Hepatocyte (in vitro differentiated cells): ENCODE data around the gene RAB11FIP4. TPM values are rescaled to one million over a fixed set of nuclear protein-coding genes. Genes with fewer than 3 reads are reported as not detected.

Experiments used
- DNase-seq: peaks from one replicate; pipeline ENCODE4 v3.0.0-alpha.2; 2016; ENCODE audit warnings: low spot score
- H2AFZ ChIP-seq: fragments of 200-600 bp; sonication (generic); 2 replicates; pipeline ENCODE4 v1.6.0; 2016; ENCODE audit warnings: antibody characterized with exemption, mild to moderate bottlenecking
- H3K27ac ChIP-seq: fragments of 200-600 bp; sonication (generic); 2 replicates; pipeline ENCODE4 v1.5.1; 2016; ENCODE audit warnings: mild to moderate bottlenecking
- H3K27me3 ChIP-seq: fragments of 200-600 bp; sonication (generic); 2 replicates; pipeline ENCODE4 v1.6.1; 2016
- H3K36me3 ChIP-seq: fragments of 200-600 bp; sonication (generic); replicated peaks from 2 replicates; pipeline ENCODE4 v1.5.1; 2016; ENCODE audit warnings: low read depth; ENCODE audit not compliant: insufficient read depth
- H3K4me1 ChIP-seq: fragments of 200-600 bp; sonication (generic); 2 replicates; pipeline ENCODE4 v1.5.1; 2016; ENCODE audit warnings: mild to moderate bottlenecking, moderate library complexity; ENCODE audit not compliant: insufficient read depth
- H3K4me2 ChIP-seq: fragments of 200-600 bp; sonication (generic); 2 replicates; pipeline ENCODE4 v1.6.0; 2016
- H3K4me3 ChIP-seq: fragments of 200-600 bp; sonication (generic); 2 replicates; pipeline ENCODE4 v1.5.1; 2016; ENCODE audit warnings: mild to moderate bottlenecking
- H3K79me2 ChIP-seq: fragments of 200-600 bp; sonication (generic); 2 replicates; pipeline ENCODE4 v1.6.0; 2017; ENCODE audit warnings: mild to moderate bottlenecking
- H3K9me2 ChIP-seq: fragments of 200-600 bp; sonication (generic); replicated peaks from 2 replicates; pipeline ENCODE4 v1.6.0; 2017; ENCODE audit warnings: mild to moderate bottlenecking; ENCODE audit not compliant: insufficient read depth
- H3K9me3 ChIP-seq: fragments of 200-600 bp; sonication (generic); 2 replicates; pipeline ENCODE4 v1.5.1; 2016; ENCODE audit warnings: low read depth, mild to moderate bottlenecking
- H4K20me1 ChIP-seq: fragments of 200-600 bp; sonication (generic); 2 replicates; pipeline ENCODE4 v1.6.0; 2016; ENCODE audit warnings: mild to moderate bottlenecking; ENCODE audit not compliant: insufficient read depth, poor library complexity, severe bottlenecking
- EZH2 ChIP-seq: fragments of 200-600 bp; sonication (generic); IDR thresholded peaks from 2 replicates; pipeline ENCODE4 v1.6.1; 2016; ENCODE audit warnings: antibody characterized with exemption, mild to moderate bottlenecking, borderline replicate concordance
- EZH2phosphoT487 ChIP-seq: fragments of 200-600 bp; sonication (generic); IDR thresholded peaks from one replicate; pipeline ENCODE4 v1.6.1; 2018; ENCODE audit warnings: antibody characterized with exemption, mild to moderate bottlenecking, low read depth, moderate library complexity; ENCODE audit not compliant: unreplicated experiment, severe bottlenecking
- WGBS: methylation state at CpG from one replicate; pipeline ENCODE4 v1.1.6; 2016; ENCODE audit warnings: low lambda C conversion rate; ENCODE audit errors: missing lambda C conversion rate; 5-methylcytosine and 5-hydroxymethylcytosine counted together
- polyA plus RNA-seq: library from polyadenylated mRNA; unstranded; fragments of >200 nt; fragmentation: Nextera tagmentation; extraction: Ambion mirVana; gene quantifications from 2 replicates; pipeline ENCODE4 v1.2.1, GENCODE V29; 2016
- total RNA-seq: library from RNA; depleted of rRNA; stranded (reverse); fragments of >200 nt; gene quantifications from 2 replicates; pipeline ENCODE4 v1.2.3, GENCODE V29; 2014
- TF ChIP-seq, protein P1 (sequence below): fragments of 200-600 bp; sonication (generic); IDR thresholded peaks from 2 replicates; pipeline ENCODE4 v1.5.1; 2016; ENCODE audit warnings: antibody characterized with exemption, mild to moderate bottlenecking; ENCODE audit not compliant: poor library complexity

Gene RAB11FIP4
- total and polyA plus RNA-seq, 2 experiments from 2014 or later = 25.8 to 35.6 TPM

DNA sequence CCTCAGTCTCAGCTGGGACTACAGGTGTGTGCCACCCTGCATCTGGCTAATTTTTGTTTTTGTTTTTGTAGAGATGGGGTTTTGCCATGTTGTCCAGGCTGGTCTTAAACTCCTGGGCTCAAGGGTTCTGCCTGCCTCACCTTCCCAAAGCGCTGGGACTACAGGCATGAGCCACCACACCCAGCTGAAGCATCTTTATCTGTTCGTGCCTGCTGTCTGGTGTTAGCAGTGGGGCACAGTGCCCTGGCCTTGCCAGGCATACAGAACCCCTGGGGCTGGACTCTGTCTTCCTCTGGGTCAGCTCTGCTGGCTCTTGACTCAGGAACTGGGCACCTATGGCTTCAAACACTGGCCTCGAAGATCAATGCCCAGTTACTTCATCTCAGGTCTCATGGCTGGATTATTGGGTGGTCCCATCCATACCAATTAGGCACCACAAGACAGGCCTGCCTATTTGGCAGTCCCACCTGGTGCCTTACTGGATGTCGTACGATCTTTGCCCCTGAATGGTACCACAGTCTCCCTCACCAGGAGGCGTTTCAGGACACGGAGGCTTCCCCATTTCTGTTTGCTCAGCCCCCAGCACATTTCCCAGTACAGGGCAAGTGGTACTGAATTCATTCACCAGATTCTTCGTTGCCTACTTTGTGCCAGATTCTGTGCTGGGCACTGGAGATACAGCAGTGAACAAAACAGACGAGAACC lies 99.3 kb downstream of the RAB11FIP4 start:
- H3K79me2 ChIP-seq = peaks cover 69% of the 10 kb centered on the region
- H3K4me3 ChIP-seq = no peak overlapping the region
- no peaks in the 10 kb centered on the region for H3K27me3 ChIP-seq
- DNase-seq = no peak
- H3K36me3 ChIP-seq = no peaks in the 10 kb centered on the region
- H3K4me2 ChIP-seq = peak overlapping the region; percentile 80
- H3K27ac ChIP-seq = peak overlapping the region; percentile 82
- H2AFZ ChIP-seq = no peak overlapping the region
- WGBS = 96% methylated on average over 9 of the region's 9 CpGs
- TF ChIP-seq, protein P1, sequence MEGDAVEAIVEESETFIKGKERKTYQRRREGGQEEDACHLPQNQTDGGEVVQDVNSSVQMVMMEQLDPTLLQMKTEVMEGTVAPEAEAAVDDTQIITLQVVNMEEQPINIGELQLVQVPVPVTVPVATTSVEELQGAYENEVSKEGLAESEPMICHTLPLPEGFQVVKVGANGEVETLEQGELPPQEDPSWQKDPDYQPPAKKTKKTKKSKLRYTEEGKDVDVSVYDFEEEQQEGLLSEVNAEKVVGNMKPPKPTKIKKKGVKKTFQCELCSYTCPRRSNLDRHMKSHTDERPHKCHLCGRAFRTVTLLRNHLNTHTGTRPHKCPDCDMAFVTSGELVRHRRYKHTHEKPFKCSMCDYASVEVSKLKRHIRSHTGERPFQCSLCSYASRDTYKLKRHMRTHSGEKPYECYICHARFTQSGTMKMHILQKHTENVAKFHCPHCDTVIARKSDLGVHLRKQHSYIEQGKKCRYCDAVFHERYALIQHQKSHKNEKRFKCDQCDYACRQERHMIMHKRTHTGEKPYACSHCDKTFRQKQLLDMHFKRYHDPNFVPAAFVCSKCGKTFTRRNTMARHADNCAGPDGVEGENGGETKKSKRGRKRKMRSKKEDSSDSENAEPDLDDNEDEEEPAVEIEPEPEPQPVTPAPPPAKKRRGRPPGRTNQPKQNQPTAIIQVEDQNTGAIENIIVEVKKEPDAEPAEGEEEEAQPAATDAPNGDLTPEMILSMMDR = no peak
- TF ChIP-seq EZH2 (no peak), EZH2phosphoT487 (no peak)
- H3K9me3 ChIP-seq = no peaks in the 10 kb centered on the region
- no peaks in the 10 kb centered on the region for H3K9me2 ChIP-seq
- H3K4me1 ChIP-seq = peaks cover 35% of the 10 kb centered on the region
- H4K20me1 ChIP-seq = peaks cover 6% of the 10 kb centered on the region

DNA sequence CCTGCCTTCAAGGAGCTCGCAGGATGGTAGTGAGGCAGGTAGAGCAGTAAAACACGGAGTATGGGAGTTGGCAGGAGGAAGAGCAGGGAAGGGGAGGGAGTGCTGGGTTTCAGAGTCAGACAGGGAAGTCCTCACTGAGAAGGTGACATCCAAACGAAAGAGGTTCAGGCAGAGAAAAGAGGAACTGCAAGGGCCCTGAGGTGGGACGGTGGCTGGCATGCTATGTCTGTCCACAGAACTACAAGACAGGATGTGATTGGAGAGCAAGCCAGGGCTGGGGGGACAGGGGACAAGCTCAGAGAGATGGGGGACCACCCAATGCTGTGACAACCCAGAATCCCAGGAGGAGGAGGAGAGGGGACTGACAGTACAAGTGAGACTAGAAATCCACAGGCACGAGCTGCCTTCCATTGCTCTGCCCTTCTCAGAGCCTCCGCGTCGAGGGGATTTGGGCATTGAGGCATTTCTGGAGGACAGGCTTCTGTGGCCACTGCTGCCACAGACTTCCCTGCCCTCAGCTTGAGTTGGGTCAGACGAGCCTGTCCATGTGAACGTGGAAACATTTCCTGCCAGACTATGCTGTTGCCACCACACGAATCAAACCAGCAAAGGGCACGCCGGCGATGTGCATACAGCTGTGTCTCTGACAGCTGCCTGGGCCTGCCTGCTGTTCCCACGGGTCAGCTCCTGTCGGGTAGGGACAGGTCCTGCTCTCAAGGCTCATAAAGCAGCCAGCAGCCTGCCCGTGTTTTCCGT lies 100.1 kb downstream of the RAB11FIP4 start:
- TF ChIP-seq EZH2 = no peak
- no peak for TF ChIP-seq EZH2phosphoT487
- TF ChIP-seq, protein P1 = no peak
- WGBS = 81% methylated on average over 18 of the region's 18 CpGs

DNA sequence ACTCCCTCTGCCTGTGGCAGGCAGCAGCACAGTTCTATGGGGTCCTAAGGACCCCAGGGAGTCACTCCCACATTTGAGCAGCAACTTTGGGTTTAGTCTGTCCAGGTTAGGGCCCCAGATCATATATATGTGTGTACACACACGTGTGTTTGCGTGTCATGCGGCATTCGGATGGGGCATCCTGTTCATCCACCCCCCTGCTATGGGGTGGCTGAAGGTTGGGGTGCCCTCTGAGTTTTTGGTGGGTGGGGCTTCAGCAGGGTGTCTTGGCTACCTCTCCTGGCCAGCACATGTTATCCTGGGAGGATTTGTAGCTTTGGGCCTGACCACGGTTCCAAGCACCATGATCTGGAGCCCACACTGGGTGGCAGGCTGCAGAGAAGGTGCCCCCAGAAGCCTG lies 100.7 kb downstream of the RAB11FIP4 start:
- peaks cover 83% of the 10 kb centered on the region for H3K79me2 ChIP-seq
- H3K4me3 ChIP-seq = no peak overlapping the region
- no peak overlapping the region for H3K27ac ChIP-seq
- peaks cover 30% of the 10 kb centered on the region for H3K4me1 ChIP-seq
- peaks cover 7% of the 10 kb centered on the region for H4K20me1 ChIP-seq
- WGBS = 96% methylated on average over 5 of the region's 5 CpGs
- no peak for TF ChIP-seq EZH2
- TF ChIP-seq, protein P1 = no peak
- TF ChIP-seq EZH2phosphoT487 = no peak
- H3K9me2 ChIP-seq = no peaks in the 10 kb centered on the region
- DNase-seq = no peak
- H2AFZ ChIP-seq = no peak overlapping the region
- H3K27me3 ChIP-seq = no peaks in the 10 kb centered on the region
- H3K9me3 ChIP-seq = no peaks in the 10 kb centered on the region
- no peak overlapping the region for H3K4me2 ChIP-seq
- H3K36me3 ChIP-seq = no peaks in the 10 kb centered on the region

More for the DNA sequence above, 100.1 kb downstream of the RAB11FIP4 start:
- no peak for DNase-seq
- Histone ChIP-seq H3K4me3 (no peak overlapping the region), H3K27ac (no peak overlapping the region), H3K79me2 (peaks cover 76% of the 10 kb centered on the region), H3K36me3 (no peaks in the 10 kb centered on the region), H3K9me2 (no peaks in the 10 kb centered on the region), H4K20me1 (peaks cover 6% of the 10 kb centered on the region), H3K27me3 (no peaks in the 10 kb centered on the region), H3K4me1 (peaks cover 37% of the 10 kb centered on the region), H2AFZ (no peak overlapping the region), H3K4me2 (no peak overlapping the region), H3K9me3 (no peaks in the 10 kb centered on the region)
